Measurements from ENCODE around the gene CCDC18. TPM values are rescaled to one million over a fixed set of nuclear protein-coding genes. Genes with fewer than 3 reads are reported as not detected.

Gene CCDC18
- total RNA-seq, 1 donor from 2014 or later = 2.4 TPM

Other genes starting within 250 kb of the CCDC18 start
- 7.0 TPM for gene DIPK1A, start 219.3 kb upstream of the CCDC18 start, total RNA-seq
- 8.1 TPM for gene MTF2, start 101.4 kb upstream of the CCDC18 start, total RNA-seq
- 57.1 TPM for gene TMED5, start 311 bp upstream of the CCDC18 start, total RNA-seq
- gene DR1, start 165.2 kb downstream of the CCDC18 start, total RNA-seq = 33.2 TPM